NOMO-1 (cell line): Measurements from ENCODE around the gene TTLL10.
A peak's percentile ranks its signal among the peaks of the same experiment; 100 is the strongest.

Experiments used
- DNase-seq, 2 experiments: peaks; one replicate each; lab custom pipeline; 2025; ENCODE audit not compliant: unreplicated experiment in 2 of 2; lab: John Stamatoyannopoulos, UW

TTLL10 gene

DNA sequence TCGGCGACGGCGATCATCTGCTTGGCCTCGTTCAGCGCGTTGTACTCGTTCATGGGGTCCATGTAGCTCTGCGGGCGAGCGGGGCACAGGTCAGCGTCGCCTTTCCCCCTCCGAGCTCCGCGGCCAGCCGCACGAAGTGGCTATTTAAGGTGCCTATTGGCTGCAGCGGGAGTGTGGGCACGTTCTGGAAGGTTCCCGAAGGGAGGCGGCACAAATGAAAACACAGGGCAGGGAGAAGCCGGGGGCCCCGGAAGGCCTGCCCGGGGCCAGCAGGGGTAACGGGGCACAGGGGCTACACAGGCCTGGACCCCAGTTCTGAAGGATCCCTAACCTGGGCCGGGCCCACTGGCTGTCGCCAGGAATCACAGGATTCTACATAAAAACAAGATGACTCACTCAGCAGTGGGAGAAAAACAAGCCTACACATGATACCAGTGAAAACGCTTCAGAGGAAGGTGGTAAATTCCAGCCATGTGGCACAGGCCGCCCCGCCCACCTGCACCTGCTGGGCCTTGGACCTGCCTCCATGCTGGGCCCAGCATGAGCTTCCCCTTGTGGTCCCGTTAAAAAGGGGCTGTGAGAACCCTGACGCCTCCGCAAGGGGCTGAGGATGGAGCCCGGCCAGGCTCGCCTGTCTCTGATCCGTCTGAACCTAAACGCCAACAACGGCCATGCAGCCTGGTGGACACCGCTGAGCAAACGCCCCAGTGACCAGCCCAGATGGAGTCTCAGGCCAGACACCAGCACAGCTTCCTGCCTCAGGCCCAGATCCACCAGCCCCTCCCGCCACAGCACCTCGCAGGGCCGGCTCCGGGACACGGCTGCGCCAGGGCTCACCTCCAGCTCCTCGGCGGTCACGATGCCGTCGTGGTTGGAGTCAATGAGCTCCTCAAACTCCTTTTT is 44.2 kb downstream of the TTLL10 start:
- DNase-seq, result no peak

DNA sequence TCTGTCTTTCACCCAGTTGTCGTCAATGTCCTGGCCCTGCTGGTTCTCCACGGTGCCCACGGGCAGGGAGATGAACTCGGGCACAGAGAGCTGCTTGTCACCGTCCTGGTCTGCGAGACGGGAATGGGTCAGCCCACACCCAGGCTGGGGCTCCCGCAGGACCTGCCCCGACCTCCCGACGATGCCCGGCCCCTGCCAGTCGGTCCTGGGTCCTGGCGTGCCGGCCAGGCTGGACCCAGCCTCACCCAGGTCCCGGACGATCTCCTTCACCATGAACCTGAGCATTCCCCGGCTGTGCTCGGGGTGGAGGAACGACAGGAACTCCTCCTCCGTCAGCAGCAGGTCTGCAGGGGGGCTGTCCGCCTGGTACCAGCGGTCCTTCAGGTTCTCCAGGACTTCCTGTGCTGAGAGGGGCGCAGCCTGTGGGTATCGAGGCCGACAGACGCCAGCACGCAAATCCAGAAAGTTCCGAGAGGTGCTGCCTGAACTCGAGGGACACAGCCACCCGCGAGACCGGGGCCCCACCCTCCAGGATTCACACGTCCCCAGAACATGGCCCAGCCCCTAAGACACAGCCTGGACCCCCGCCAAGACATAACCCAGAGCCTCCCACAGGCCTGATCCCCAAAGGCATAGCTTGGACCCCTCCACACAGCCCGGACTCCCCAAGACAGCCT is 45.0 kb downstream of the TTLL10 start:
- DNase-seq, result no peak

DNA sequence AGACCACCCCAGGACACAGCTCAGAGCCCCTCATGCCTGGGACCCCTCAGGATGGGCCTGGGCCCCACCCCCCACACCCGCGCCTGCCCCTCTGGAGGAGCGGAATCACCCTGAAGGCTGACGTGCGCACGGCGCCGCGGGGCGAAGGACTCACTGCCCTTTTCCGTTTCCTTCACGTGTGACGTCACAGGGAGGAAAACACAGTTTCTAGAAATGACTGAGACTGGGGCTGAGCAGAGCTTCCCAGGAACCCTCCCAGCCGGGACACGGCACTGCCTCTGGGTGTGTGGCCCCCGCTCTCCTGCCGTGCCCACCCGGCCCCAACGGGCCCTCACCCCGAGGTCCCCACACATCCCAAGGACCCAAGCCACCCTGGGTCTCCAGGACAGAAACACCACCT is 45.7 kb downstream of the TTLL10 start:
- no peak for DNase-seq

DNA sequence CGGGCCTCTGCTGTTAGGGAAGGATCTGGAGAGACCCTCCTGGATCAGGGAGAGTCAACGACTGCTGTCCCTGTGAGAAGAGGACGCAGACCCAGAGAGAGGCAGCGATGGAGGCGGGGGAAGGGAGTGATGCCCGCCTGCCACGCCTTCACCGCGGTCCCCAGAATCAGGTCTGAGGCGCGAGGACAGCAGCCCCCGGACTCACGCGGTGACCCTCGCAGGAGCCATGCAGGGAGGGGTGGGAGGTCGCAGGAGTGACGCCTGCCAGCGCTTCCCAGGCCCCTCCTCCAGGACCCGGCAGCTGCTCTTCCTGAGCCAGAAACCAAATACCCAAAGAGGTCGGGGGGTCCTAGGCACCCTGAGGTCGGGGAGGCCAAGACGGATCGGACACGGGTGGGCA is 46.5 kb downstream of the TTLL10 start:
- DNase-seq, result no peak

DNA sequence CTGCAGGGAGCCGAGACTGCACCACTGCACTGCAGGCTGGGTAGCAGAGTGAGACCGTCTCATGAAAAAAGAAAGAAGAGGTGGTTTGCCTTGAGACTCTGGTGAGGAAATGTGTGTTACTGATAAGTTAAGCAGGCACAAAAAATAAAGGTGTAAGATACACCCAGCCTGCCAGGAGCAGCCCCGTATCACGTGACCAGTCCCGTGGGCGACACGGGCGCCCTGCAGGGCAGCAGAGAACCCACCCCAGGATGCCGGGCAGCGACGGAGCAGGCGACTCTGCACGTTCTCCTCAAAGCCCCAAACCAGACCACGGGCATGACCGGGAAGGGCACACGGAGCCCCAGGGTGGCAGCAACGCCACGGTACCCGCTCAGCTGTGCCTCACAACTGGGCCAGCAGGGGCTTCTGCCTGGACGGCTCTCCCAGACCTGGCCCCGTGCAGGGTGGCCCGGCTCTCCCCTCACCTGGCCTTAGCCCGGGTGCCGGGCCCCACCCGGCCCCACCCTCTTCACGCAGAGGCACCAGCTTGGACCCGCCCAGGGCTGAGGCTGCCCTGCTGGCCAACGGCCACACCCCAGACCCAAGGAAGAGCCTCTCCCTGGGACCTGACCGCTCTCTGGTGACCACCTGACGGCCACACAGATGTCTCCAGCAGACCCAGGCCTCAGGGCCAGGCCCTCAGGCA is 48.4 kb downstream of the TTLL10 start:
- no peak for DNase-seq

DNA sequence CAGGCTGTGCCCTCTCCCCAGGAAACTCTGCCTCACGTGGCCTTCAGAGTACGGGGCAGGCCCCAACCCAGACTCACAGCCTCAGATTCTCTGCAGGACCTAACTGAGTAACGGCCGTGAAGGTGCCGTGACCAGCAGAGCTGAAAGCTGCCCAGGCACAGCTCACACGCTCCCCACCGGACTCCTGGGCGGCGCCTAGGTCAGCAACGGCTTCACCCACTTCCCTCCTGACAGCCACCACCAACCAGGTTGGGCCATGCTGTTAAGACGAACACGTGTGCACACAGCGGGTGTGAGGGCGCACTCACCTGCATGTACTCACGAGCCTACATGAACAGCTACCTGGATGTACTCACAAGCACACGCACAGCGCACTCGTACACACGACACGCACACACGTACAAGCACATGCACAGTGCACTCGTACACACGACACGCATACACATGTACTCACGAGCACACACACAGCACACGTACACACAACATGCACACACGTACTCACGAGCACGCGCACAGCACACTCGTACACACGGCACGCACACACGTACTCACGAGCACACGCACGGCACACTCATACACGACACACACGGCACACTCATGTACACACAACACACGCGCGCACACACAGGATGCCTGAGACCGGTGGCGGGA is 49.0 kb downstream of the TTLL10 start:
- DNase-seq, result no peak

DNA sequence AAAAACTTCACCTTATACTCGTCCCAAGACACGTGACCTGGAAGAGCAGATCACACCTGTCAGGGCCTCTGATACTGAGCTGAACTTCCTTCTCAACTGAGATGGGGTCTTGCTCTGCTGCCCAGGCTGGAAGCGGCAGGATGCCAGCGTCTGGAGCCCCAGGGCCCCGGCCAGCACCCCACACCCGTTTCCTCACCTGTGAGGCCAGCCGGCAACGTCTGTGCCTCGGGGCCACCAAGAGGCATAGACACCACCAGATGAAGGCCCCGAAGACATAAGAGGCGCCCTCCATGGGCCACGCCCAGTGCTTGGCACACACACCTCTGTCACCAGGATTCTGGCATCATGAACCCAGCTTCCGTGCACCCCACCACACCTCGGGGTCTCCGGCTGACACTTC is 49.6 kb downstream of the TTLL10 start:
- no peak for DNase-seq

DNA sequence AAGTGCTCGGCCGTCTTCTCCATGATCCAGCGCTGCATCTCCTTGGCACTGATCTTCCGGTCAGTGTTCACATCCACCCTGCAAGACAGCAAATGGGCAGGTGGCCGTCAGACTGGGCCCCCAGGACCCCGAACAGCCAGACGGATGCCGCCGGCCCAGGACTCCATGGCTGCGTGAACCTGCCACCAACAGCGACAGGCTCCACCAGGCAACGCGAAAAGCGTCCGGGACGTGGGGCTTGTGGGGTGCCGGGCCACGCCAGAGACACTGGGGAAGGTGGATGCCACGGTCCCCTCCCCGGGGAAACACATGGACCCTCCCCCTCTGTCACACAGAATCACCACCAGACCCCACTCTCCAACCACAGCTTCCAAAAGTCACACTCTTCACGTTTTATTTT is 50.2 kb downstream of the TTLL10 start:
- no peak for DNase-seq

DNA sequence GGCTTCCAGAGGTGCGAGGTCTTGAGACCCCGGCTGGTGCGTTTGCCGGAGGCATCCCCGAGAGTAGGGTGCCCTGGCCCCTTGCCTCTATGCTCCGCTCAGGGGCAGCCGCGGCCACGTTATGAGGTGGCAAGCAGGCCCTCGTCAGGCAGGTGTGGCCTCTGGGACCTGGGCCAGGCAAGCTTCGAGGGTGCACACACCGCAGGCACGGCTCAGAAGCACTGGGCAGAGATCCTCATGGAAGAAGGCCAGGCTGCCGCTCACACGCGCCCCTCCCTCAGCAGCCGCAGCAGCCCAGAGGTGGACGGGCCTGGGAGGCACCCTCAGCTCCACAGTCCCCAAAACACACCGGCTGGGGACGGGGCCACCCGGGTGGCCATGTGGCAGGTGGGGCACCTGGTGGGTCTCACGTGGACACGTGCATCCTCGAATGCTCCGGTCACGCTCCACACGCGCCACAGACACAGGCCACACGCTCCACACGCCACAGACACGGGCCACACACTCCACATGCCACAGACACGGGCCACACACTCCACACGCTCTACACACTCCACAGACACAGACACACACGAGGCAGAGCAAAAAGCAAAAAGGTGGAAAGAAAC is 51.7 kb downstream of the TTLL10 start:
- no peak for DNase-seq

DNA sequence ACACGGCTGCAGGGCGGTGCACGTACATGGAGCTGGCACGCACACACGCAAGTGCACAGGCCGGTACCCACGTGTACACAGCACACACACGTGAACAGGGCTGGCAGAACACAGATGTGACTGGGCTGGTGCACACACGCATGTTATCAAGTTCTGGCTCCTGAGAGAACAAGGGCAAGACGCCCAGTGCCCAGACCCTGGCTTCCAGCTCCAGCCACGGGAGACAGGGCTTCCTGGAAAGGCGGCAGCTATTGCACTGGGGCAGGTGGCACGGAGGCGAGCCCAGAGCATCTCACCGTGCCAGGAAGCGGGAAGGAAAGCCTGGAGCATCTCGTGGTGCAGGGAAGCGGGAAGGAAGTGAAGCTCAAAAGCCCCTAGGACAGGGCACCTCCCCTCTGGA is 52.2 kb downstream of the TTLL10 start:
- DNase-seq, result no peak

DNA sequence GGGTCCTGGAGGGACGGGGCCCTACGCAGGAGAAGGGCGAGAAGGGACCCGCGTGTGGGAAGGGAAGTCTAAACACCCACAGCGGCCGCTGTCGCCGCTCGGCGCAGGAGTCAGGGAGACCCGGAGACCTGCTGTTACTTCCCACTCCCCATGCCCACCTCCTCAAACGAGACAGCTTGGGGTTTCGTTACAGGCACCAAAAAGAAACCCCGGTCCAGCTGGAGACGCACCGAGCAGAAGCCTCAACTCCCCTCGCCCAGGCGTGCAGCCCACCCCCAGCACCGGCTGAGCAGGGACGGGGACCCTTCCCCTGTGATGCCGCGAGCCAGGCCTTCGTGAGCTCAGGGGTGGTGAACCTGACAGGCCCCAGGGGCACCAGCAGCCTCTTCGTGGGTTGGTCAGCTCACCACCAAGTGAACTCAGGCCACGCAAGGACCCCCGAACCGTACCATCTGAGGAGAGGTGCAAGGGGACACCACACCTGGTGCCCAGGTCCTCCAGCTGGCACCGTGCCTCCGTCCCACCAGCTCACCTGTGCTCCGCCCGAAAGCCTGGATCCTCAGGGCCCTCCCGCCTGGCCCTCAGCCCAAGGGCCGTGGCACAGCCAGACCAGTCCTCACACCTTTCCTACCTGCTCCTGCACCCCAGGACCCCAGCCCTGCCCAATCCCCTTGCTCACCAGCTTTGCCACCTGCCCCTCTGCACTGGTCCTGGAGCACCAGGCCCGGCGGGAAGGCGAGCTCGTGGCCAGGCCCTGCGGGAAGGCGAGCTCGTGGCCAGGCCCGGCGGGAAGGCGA is 53.1 kb downstream of the TTLL10 start:
- DNase-seq, result no peak

DNA sequence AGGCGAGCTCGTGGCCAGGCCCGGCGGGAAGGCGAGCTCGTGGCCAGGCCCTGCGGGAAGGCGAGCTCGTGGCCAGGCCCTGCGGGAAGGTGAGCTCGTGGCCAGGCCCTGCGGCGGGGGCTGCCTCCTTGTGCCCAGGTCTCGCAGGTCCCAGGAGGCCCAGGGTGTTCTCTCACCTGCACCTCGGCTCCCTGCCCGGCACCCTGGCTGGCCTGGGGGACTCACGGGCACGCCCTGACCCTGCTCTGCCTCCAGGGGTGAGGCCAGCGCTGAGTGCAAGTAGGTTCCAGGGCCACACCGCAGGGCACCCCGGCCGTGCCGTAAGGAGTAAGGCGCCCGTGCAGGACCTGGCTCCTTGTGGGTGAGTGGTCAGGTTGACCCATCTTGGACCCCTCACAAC is 53.7 kb downstream of the TTLL10 start:
- no peak for DNase-seq

DNA sequence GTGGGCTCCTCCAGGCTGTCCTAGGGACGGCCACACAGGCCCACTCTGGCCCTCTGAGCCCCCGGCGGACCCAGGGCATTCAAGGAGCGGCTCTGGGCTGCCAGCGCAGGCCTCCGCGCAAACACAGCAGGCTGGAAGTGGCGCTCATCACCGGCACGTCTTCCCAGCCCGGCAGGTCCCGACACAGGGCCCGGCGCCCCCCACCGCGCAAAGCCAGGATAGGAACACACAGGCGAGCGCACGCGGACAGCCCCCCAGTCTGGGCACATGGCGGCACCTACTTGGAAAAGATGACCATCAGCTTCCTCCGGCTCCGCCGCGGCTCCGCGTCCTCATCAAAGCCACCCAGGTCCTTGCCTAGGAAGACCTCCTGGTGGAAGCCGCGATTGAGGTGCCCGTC is 54.5 kb downstream of the TTLL10 start:
- no peak for DNase-seq

DNA sequence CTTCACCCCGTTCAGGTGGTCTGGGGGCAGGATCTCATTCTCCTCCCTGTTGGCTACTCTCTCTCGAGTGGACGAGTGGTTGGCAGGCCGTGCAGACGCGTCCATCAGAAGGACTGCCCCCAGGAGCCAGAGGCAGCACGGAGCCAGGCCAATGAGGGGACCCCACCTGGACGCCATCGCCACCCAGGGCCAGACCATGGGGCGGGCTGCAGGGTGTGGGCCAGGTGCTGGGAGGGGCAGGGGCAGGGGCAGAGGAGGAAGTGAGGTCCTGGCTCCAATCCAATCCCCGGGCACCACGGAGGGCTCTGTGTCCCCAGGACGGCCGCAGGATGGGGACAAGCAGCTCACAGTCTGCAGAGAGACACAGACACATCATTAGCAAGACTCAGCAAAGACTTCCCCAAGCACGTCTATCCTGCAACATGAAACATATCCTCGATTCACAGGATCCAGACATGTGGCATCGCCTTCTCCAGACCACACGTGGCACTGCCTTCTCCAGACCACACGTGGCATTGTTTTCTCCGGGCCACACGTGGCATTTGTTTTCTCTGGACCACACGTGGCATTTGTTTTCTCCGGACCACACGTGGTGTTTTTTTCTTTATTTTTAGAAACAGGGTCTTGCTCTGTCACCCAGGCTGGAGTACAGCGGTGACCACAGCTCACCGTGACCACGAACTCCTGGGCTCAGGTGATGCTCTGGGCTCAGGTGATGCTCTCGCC is 55.1 kb downstream of the TTLL10 start:
- DNase-seq, result no peak

DNA sequence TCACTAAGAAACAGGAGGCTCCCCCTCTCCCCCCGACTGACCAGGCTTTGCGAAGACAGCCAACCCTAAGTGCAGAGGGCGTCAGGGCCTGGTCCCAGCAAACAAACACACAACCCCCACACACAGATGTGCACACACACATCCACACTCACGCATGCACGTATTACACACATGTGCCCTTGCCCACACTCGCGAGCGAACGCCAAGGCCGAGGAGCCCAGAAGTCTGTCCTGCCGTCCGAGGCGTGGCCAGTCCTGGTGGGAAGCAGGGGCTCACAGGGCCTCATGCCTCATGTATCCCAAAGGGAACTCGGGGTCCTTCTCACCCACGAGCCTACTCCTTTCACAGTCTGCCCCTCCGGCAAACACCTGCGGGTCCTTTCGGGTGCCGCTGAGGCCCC is 56.1 kb downstream of the TTLL10 start:
- DNase-seq, result no peak

DNA sequence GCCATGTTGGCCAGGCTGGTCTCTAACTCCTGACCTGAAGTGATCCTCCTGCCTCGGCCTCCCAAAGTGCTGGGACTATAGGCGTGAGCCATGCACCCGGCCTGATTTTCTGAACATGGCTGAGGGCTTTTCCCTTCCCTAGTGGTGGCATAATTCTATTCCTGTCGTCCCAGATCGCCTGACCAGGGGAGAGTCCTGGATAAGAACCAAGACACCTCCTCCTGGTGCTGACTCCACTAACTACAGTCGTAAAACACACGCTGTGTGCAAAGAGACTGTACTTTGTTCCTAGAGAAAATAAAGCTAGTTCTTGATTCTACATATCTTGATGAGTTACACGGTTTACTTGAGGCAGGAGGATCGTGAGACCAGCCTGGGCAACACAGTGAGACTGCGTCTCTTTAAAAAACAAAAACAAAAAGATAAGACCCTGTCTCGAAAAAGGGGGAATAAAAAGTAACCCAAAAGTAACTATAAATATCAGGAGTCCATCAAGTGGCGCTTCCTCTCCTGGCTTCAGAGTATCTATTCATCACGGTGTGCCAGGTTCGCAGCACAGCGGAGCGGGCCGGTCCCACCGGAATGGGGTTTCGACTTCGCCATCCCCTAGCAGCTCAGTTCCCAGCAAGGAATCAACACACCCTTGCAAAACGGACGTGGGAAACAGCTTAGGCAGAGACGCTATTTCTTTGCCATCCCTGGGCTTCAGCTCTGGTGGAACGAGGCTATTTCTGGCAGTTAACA is 57.1 kb downstream of the TTLL10 start:
- peak in 1 of 2 experiments; percentile 44 for DNase-seq

DNA sequence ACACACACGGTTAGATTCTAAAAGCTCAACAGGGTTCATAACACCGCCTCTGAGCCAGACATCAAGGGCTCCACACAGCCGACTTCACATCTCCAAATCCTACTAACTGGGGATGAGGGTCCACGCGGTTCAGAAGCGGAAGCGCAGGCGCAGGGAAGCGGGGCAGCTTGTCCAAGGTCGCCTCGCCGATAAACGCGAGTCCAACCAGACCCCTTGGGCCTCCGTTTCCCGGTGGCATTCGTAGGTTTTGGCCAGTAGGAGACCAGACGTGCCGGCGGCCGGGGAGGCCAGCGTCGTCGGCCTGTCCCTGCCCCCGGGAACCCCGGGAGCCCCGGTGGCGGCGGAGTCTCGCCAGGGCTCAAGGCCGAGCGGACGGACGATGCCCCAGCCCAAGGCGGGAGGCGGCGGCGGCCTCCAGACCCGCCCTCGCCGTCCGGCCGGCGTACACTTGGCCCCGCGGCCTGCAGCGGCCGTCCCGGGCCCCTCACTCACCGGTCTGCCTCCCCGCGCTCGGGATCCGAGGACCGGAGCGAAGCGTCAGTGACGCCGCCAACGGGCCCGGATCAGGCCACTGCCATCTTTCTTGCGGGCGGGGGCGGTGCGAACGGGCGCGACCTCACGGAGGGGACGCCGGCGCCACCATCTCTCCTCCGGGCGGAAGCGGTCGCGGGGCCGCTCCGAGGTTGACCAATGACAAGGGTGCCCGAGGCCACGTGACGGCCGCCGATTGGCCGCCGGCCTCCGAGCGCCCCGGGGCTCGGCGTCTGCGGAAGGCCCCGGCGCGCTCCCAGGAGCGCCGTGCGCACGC is 57.9 kb downstream of the TTLL10 start, which contains the start of gene SDF4:
Gene SDF4, minus strand, starts transcription at position 602 of the 808 bp plus-strand sequence. CDS start 3,229 bp downstream, outside the sequence.
- DNase-seq, result peak; percentile 96
